22Rv1 (cell line): ENCODE data around the gene UNC5C.

Experiments
- CTCF ChIP-seq: fragments of 450-650 bp; IDR thresholded peaks from 2 replicates; pipeline ENCODE4 v1.5.1; 2017; ENCODE audit warnings: mild to moderate bottlenecking
- ZFX ChIP-seq: fragments of 450-650 bp; IDR thresholded peaks from 2 replicates; pipeline ENCODE4 v1.6.1; 2017; ENCODE audit warnings: antibody characterized with exemption, borderline replicate concordance

GRCh38 chr4:95360906-95361695 is 187.7 kb downstream of the UNC5C start:
- TF ChIP-seq CTCF, result no peak
- TF ChIP-seq ZFX, result no peak
